ENCODE results near the gene SLC25A10.

DNA sequence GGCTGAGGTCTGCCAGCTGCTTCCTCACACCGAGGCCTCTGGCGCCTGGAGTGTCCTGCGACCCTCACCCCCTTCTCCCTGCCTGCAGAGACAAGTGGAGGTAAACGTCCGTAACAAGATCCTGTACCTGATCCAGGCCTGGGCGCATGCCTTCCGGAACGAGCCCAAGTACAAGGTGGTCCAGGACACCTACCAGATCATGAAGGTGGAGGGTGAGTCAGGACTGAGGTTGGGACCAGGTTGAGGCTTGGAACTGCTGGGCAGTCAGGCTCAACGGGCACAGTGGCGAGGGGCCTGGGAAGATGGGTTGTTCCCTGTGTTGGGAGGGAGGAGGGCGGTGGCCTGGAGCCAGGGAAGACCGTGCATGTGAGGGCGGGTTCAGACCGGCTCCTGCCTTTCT lies 23.5 kb upstream of the SLC25A10 start:
- TF ChIP-seq, protein P1, sequence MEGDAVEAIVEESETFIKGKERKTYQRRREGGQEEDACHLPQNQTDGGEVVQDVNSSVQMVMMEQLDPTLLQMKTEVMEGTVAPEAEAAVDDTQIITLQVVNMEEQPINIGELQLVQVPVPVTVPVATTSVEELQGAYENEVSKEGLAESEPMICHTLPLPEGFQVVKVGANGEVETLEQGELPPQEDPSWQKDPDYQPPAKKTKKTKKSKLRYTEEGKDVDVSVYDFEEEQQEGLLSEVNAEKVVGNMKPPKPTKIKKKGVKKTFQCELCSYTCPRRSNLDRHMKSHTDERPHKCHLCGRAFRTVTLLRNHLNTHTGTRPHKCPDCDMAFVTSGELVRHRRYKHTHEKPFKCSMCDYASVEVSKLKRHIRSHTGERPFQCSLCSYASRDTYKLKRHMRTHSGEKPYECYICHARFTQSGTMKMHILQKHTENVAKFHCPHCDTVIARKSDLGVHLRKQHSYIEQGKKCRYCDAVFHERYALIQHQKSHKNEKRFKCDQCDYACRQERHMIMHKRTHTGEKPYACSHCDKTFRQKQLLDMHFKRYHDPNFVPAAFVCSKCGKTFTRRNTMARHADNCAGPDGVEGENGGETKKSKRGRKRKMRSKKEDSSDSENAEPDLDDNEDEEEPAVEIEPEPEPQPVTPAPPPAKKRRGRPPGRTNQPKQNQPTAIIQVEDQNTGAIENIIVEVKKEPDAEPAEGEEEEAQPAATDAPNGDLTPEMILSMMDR (conservative IDR thresholded peaks at IDR 0.05 in 1 of 2, IDR thresholded peaks at IDR 0.05 in 1 of 2; ENCODE audit: extremely low read depth in 1 of 2, insufficient read depth in 1 of 2, low read depth in 1 of 2, low read length in 2 of 2): no peak
- no peak for TF ChIP-seq EZH2 (IDR thresholded peaks at IDR 0.05; ENCODE audit: borderline replicate concordance, low read length)

All from mammary epithelial cell (primary cell).